Neural cell (in vitro differentiated cells): ENCODE data around the gene G6PC3.

ENCODE experiments used
- CTCF ChIP-seq: fragments of 450-650 bp; IDR thresholded peaks from 2 replicates; pipeline ENCODE4 v1.5.1; 2014; ENCODE audit warnings: antibody characterized with exemption, mild to moderate bottlenecking, moderate library complexity; ENCODE audit not compliant: poor library complexity, severe bottlenecking
- EP300 ChIP-seq: fragments of 450-650 bp; conservative IDR thresholded peaks from 2 replicates; pipeline ENCODE4 v1.6.1; 2014; ENCODE audit warnings: antibody characterized with exemption, mild to moderate bottlenecking, moderate library complexity; ENCODE audit not compliant: poor library complexity, severe bottlenecking
- EZH2 ChIP-seq: fragments of 200-600, 300-800 bp; shearing (Covaris generic), sonication (generic); IDR thresholded peaks from 2 replicates; pipeline ENCODE4 v1.6.1; 2014; ENCODE audit warnings: antibody characterized with exemption, low read length, borderline replicate concordance, mild to moderate bottlenecking; ENCODE audit not compliant: insufficient read depth, poor library complexity, severe bottlenecking
- MXI1 ChIP-seq: fragments of 450-650 bp; conservative IDR thresholded peaks from 2 replicates; pipeline ENCODE4 v1.6.1; 2014; ENCODE audit warnings: antibody characterized with exemption, mild to moderate bottlenecking; ENCODE audit not compliant: poor library complexity, severe bottlenecking
- POLR2AphosphoS5 ChIP-seq: IDR thresholded peaks from 2 replicates; pipeline ENCODE4 v1.6.1; 2012
- RAD21 ChIP-seq: fragments of 450-650 bp; conservative IDR thresholded peaks from 2 replicates; pipeline ENCODE4 v1.6.1; 2014; ENCODE audit warnings: antibody characterized with exemption, mild to moderate bottlenecking, moderate library complexity
- SMC3 ChIP-seq: fragments of 450-650 bp; conservative IDR thresholded peaks from 2 replicates; pipeline ENCODE4 v1.6.1; 2014; ENCODE audit warnings: antibody characterized with exemption, mild to moderate bottlenecking, moderate library complexity; ENCODE audit not compliant: poor library complexity
- TAF1 ChIP-seq: IDR thresholded peaks from 2 replicates; pipeline ENCODE4 v1.6.1; 2012; ENCODE audit warnings: low read depth
- TF ChIP-seq, protein P1 (sequence below): IDR thresholded peaks from 2 replicates; pipeline ENCODE4 v1.6.1; 2012; ENCODE audit warnings: borderline replicate concordance

GRCh38 chr17:44095647-44096496 is 25.3 kb downstream of the G6PC3 start:
- TF ChIP-seq POLR2AphosphoS5, result peak; percentile 67
- peak; percentile 44 for TF ChIP-seq CTCF
- TF ChIP-seq EP300, result peak; percentile 44
- TF ChIP-seq EZH2, result no peak
- TF ChIP-seq, protein P1, sequence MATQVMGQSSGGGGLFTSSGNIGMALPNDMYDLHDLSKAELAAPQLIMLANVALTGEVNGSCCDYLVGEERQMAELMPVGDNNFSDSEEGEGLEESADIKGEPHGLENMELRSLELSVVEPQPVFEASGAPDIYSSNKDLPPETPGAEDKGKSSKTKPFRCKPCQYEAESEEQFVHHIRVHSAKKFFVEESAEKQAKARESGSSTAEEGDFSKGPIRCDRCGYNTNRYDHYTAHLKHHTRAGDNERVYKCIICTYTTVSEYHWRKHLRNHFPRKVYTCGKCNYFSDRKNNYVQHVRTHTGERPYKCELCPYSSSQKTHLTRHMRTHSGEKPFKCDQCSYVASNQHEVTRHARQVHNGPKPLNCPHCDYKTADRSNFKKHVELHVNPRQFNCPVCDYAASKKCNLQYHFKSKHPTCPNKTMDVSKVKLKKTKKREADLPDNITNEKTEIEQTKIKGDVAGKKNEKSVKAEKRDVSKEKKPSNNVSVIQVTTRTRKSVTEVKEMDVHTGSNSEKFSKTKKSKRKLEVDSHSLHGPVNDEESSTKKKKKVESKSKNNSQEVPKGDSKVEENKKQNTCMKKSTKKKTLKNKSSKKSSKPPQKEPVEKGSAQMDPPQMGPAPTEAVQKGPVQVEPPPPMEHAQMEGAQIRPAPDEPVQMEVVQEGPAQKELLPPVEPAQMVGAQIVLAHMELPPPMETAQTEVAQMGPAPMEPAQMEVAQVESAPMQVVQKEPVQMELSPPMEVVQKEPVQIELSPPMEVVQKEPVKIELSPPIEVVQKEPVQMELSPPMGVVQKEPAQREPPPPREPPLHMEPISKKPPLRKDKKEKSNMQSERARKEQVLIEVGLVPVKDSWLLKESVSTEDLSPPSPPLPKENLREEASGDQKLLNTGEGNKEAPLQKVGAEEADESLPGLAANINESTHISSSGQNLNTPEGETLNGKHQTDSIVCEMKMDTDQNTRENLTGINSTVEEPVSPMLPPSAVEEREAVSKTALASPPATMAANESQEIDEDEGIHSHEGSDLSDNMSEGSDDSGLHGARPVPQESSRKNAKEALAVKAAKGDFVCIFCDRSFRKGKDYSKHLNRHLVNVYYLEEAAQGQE, result peak; percentile 1
- peak; percentile 34 for TF ChIP-seq TAF1
- peak; percentile 57 for TF ChIP-seq RAD21
- TF ChIP-seq MXI1, result no peak
- TF ChIP-seq SMC3, result peak; percentile 68
